DLD1 (cell line): ENCODE measurements around the gene DDAH2.

Experiments used
- in situ Hi-C: cut with HindIII; loops from 2 replicates; pipeline ENCODE4 v1.10.0; 2017; ENCODE audit warnings: low sequenced_read_pairs

The DDAH2 gene, protein sequence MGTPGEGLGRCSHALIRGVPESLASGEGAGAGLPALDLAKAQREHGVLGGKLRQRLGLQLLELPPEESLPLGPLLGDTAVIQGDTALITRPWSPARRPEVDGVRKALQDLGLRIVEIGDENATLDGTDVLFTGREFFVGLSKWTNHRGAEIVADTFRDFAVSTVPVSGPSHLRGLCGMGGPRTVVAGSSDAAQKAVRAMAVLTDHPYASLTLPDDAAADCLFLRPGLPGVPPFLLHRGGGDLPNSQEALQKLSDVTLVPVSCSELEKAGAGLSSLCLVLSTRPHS

DNA sequence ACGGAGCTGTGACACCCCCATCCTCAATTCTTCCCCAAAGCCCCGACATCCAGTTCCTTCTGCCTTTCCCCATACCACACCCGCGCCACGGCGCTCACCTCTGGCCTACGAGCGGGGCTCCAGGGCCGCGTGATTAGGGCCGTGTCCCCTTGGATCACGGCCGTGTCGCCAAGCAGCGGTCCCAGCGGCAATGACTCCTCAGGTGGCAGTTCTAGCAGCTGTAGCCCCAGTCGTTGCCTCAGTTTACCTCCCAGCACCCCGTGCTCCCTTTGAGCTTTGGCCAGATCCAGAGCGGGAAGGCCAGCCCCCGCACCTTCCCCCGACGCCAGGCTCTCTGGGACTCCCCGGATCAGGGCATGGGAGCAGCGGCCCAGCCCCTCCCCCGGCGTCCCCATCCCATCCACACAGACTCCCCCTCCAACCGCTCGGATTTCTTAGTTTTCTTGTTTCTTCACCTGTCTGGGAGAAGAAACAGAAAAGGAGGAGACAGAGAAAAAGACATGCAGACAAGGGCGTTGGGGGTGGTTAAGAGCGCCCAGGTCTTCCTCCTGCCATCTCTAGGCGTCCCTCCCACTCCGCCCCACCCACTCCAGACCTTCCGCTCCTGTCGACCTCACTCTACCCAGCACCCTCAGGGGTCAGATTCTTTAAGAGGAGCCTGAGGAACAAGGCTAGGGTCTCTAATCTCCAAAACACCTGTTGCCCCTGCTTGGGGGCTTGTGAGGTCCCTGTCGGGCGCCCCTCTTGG, at the start of gene DDAH2:
Gene DDAH2 (minus strand): TSS at position 533 of the 748 bp plus-strand sequence. CDS start 138 bp downstream, at position 395.
- in situ Hi-C loops = no loop called here

DNA sequence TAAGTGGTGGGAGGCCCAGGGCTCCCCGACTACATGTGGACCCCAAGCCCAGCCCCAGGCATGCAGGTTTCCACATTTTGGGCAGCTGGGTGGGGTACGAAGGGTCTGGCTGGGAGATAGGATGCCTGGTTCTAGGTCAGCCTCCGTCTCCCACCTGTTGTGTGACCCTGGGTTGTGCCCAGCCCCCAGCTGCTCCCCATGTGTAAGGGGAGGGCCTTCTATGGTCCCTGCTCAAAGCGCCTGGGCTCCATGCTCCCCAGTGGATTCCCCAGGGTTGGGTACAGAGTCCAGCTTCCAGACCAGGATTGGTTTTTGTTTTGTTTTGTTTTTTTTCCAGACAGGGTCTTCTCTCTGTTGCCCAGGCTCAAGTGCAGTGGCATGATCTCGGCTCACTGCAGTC, 49.1 kb upstream of the DDAH2 start:
- in situ Hi-C loops = no loop called here

DNA sequence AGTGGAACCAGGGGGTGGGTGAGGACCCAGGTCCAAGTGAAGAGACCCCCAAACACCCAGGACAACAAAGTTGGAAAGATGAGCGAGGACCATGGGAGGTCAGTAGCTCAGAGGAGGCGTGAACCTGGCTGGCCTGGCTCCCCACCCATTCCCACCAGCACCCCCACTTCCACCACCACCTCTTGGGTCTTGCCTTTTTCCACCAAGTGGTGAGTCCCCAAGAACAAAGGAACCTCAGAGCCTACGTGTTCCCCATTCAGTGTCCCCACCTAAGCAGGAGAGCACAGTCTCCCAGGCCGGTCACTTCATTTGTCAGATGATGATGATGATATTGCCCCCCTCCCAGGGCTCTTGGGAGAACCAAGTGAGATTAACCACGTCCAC, 48.6 kb upstream of the DDAH2 start:
- in situ Hi-C loops = no loop called here

DNA sequence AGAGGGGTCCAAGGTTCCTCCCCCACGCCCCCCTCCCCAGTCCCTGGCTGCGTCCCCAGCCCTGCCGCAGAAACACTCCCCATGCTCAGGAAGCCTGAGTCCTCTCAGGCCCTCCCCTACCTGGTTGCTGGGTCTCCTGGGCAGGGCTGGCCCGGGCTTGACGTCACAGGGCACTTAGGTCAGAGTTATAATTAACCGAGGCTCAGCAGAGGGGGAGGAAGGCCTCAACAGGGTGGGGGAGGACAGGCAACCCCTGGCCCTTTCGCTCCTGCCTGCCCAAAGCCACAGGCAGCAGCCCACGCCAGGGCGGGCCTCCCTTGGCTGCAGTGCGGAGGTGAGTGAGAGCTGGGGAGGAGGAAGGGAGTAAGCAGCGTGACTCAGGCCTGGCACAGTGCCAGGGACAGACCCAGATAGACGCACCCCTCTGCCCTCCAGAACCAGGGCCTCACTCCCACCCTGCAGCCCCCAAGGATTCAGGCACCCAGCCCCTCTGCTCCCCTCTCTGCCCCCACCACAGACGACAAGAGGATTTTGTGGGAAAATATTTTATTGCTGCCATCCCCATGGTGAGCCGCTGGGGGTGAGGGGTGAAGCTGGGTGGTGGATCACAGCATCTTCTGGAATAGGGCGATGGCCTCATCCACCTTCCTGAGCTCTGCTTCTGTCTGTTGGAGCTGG, 48.0 kb upstream of the DDAH2 start, which contains the start of gene VWA7:
Gene VWA7 (minus strand): TSS at position 340 of the 678 bp plus-strand sequence. CDS start 549 bp downstream, outside the sequence.
- in situ Hi-C loops = no loop called here

DNA sequence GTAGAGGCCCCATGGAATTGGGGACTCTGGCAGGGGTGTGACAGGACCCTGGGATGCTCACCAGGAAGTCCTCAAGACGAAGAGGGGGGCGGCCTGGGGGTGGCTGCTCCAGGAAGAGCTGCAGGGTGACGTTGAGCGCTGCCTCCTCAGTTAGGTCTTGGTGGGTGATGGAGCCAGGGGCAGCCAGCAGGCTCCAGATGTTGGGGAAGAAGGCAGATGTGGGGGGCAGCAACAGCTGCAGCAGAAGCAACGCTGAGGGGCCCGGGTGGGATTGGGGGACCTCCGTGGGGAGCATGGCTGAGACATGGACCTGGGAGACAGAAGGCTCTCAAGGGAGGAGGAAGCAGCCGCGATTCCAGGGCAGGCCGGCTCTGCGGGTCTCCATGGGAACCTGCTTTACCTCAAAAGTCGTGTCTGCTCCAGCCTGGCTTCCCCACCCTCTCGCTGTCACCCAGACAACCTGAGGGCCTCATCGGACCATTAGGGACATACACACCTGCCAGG, 47.4 kb upstream of the DDAH2 start:
- in situ Hi-C loops = no loop called here

DNA sequence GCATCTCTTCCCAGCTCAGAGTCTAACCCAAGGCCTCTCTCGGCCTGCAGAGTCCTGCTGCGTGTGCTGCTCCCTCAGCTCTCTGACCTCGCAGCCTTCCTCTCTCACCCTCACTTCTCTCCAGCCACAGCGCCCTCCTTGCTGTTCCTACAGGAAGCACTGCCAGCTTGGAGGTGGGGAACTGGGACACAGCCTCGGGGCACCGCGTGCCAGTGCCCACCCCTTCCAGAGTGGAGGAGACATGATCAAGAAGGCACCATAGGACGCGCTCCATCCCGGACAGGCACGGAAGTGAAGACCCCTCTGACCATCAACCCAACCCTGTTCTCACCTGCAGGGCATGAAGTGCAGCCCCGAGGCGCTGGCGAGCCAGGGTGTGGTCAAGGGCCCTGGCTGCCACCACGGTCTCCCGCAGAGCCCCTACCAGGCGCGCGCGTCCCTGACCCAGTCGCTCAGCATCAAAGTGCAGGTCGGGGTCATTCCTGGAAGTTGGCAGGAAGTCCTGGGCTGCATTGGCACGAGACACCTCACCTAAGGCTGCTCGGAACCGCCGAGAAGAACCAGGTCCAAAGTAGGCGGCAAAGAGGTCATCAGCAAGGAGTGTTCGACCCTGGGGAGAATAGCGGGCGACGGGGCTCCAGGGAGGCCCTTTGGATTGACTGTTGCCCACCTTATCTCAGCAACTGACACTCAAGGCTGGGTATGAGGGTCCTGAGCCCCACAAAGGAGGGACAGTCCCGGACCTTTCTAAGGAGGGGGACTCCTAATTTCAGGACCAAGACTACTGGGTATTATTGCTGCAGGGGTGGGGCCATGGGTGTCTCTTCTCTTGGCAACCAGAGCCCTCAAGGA, 46.8 kb upstream of the DDAH2 start:
- in situ Hi-C loops = no loop called here

DNA sequence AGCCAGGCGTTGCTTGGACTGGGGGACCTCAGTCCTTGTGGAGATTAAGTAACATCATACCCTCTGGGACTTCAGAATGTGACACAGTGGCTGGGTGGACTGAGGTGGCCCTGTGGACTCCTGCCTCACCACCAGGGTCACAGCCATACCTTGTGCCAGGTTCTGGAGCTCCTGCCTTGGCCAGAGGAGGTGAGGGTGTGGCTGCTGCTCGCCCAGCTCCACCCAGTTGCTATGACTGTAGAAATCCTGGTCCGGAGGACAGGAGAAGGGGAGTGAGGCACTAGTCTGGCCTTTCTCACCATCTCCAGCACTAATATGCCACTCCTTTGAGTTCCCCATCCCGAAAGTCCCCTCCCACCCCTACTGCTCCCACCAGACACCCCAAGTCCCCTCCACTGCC, 46.1 kb upstream of the DDAH2 start:
- in situ Hi-C loops = no loop called here

DNA sequence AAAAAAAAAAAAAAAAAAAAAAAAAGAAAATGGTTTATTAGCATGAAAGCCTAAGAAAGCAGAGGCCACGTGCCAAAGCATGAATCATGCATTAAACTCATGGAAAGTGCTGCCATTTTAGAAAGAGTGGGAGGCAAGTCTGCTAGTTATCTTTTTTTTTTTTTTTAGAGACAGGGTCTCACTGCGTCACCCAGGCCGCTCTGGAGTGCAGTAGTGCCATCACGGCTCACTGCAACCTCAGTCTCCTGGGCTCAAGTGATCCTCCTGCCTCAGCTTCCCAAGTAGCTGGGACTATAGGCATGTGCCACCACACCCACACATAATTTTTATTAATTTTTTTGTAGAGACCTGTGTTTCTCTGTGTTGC, 42.9 kb upstream of the DDAH2 start:
- in situ Hi-C loops = no loop called here

DNA sequence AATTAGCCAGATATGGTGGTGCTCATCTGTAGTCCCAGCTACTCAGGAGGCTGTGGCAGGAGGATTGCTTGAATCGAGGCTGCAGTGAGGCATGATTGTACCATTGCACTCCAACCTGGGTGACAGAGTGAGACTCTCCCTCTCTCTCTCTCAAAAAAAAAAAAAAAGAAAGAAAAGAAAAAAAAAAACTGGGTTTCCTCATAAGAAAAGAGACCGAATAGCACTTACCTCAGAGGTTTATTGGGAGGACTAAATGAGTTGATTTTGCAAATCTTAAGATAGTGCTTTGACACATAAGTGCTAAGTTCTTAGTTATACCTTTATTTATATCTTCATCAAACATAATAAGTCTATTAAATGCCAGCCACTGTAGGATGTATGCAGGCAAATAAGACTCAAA, 41.8 kb upstream of the DDAH2 start:
- in situ Hi-C loops = no loop called here

DNA sequence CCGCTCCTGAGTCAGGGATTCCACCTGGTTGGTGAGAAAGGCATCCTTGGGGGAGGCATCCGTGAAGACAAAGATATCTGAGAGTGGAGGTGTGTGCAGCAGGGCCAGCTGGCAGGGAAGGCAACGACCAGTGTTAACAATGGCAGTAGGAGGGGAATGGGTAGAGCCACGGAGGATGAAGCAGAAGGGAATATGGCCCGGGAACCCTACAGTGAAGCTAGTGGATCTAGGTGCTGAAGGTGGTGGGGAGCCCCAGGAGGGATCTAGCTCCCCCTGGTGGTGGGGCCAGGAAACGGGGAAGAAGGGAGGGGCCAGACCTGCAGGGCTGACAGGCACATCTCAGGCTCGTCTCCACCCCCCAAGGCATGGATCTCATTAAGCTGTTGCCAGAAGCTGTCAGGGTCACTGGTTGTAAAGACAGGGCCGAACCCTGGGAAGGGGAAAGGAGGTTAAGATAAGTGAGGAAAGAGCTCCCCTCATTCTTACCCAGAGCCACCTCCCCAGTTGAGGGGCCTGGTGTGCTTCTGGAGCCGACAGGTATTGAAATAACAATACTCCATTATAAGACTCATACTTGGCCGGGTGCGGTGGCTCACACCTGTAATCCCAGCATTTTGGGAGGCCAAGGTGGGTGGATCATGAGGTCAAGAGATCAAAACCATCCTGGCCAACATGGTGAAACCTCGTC, 40.7 kb upstream of the DDAH2 start:
- in situ Hi-C loops = no loop called here

DNA sequence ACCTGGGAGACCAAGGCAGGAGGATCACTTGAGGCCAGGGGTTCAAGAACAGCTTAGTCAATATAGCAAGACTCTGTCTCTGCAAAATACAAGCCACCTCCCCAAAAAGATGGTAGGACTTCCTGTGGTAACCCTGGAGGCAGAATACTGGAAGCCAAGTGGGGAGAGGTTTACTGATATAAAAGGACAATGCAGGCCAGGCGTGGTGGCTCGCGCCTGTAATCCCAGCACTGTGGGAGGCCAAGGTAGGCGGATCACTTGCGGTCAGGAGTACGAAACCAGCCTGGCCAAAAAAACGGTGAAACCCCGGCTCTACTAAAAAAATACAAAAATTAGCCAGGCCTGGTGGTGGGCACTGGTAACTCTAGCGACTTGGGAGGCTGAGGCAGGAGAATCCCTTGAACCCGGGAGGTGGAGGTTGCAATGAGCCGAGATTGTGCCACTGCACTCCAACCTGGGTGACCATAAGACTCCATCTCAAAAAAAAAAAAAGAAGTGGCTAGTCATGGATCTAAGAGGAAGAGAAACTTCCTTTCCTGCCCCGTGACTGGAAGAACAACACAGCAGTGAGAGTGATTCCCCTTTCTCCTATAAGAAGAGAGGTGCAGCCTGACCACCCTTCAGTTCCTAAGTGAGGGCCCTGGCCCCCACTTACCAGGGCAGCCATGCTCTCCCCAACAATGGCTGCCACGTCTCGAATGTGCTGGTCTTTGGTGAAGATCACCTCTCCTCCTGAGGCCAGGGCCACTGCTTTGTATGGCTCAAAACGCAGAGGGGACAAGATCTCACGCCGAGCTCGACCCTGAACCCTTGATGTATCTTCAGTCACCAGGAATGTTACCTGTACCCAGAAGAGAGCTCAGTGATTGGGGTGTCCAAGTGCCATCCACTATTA, 39.5 kb upstream of the DDAH2 start:
- in situ Hi-C loops = no loop called here

DNA sequence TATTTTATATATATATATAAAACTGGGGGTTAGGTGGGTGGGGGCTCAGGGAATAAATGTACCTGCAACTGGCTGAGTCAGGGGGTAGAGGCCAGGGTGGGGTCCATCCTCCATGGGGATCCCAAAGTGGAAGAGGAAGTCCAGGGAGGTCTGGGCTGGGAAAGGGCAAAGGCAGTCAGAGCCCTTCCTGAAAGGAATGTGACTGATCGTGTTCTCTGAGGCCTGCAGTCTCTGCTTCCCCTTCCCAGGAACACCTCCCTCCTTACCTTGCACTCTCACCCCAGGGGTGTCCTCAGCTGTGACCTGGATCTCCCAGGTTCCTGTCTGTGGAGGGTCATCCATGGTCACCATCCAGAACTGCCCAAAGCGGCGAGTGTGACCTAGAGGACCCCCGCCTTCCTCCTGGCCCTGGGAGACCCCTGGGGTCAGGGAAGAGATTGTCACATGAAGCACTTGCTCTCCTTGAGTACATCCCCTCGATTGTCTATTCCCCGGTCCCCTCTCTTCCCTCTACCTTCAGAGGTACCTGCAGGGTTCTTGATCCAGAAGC, 38.1 kb upstream of the DDAH2 start:
- in situ Hi-C loops = no loop called here

DNA sequence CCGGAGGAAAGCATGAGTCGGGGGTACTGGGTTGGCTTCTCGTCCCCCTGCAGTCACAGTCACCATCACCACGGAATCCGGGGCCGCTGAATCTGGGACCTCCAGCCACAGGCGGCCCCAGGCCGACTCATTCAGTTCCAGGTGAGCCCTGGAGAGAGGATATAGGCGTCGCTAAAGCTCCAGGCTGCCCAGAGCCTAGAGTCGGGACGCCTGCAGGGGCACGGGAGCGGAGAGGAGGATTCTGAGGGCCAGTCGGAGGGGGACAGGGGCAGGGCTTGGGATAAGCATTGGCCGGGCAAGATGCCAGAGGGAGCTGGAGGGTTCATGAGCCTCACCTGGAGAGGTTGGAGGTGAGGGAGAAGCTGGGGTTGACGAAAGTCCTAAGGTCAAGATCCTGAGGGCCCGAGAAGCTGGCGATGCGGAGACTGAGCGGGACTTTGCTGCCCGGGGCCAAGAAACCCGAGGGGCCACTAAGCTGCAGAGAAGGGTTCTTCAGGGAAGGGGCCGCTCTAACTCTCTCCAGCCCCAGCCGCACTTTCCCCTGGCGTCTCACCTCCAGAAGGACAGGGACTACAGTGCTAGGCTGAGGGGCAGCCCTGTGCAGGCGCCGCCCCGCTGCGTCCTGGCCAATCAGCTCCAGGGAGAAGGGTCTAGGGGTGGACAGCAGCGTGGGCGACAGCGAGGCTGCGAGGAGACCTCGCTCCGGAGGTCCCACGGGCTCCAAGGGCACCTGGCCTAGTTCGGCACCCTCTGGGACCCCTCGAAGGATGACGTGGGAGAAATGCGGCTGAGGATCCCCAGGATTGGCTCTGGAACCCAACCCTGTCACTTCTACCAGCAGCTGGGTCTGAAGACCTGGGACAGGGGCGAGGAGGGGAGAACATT, 37.1 kb upstream of the DDAH2 start:
- in situ Hi-C loops = no loop called here

DNA sequence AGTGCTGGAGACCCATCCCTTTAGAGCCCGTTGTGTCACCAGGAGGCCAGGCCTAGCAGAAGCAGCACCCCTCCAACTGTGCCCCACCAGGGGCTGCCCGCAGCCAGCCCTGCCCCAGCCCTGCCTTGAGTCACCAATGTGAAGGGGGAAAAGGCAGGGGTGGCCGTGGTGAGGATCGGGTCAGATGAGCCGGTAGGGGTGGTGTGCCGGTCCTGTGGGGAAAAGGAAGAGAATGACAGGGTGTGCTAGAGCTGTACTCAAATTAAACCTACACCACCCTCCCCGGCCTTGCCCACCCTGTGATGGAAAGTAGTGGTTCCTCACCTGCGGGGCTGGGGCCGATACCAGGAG, 36.4 kb upstream of the DDAH2 start:
- in situ Hi-C loops = no loop called here

DNA sequence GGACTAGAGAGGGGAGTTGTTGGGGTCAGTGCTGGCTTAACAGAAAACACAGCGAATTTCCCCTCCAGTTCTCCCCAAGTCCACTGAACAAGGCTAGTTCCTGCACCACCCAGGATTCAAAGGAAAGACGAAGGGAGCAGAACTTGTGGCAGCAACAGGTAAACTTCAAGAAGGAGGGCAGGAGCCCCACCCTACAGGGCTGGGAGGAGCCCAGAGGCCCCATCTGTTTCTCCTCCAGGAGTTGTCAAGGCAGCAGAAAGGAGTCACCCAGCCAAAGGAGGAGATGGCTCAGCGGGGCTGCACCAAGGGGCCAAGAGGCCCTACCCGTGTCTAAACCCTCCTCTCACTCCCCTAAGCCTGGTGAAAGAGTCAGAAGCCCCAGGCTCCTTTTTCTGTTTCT, 35.1 kb upstream of the DDAH2 start:
- in situ Hi-C loops = no loop called here

DNA sequence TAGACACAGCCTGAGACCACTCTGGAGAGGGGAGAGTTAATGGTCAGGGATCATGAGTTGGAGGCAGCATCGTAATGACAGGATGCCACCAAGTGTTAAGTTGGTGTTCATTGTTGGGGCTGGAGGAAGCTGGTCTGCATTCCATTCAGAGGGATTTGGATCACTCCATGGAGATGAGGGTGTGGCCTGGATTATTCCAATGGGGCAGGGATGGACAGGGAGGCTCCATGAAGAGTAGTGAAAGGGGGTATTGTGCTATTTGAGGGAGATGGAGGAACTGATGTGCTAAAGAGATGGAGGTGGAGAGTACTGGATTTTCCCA, 34.5 kb upstream of the DDAH2 start:
- in situ Hi-C loops = no loop called here

DNA sequence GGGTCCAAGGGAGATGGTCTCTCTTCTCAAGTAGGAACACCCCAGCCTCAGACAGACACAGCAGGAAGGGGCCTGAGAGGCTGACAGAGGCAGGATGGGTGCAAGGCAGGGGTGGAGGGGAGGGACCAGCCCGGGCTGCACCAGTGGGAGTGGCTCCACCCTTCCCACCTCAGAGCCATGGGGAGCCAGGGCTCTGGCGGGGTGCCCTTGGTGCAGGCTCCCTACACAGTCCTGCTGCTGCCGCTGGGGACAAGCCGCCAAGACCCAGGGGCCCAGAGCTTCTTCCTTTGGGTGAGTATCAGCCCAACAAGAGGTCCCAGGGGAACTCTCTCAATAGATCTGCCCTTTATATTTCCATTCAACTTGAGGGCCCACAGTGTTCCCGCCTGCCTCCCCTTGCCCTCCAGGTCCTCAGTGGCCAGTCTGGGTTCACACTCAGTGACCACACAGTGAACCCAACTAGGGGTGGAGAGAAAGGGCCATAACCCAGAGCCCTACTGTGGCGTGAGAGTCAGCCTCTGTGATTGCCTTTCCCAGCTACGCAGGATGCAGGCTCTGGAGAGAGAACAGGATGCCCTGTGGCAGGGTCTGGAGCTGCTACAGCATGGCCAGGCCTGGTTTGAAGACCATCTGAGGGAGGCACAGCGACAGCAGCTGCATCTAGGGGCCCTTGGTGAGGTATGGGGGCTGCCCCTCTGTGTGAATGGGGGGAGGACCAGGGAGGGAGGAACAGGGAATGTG, 33.9 kb upstream of the DDAH2 start:
- in situ Hi-C loops = no loop called here

DNA sequence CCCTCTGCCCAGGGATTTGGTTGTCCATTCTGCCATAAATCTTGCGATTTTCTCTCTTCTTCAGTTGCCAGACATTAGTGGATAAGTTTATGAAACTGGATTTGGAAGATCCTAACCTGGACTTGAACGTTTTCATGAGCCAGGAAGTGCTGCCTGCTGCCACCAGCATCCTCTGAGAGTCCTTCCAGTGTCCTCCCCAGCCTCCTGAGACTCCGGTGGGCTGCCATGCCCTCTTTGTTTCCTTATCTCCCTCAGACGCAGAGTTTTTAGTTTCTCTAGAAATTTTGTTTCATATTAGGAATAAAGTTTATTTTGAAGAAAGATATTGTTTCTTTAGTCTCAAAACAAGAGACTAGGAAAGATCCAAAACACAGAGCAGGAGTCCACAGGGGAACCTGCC, 33.3 kb upstream of the DDAH2 start, which contains the start of gene SAPCD1:
Gene SAPCD1 (plus strand): TSS at position 301 of the 400 bp plus-strand sequence. CDS start 399 bp downstream, outside the sequence.
- in situ Hi-C loops = no loop called here
